SK-N-DZ (cell line): ENCODE data around the gene CLSTN2.

Experiments
- DNase-seq: peaks from one replicate; pipeline ENCODE4 v3.0.0-alpha.2; 2015; ENCODE audit warnings: low spot score

Gene CLSTN2

GRCh38 chr3:140052771-140053702 lies 118.1 kb downstream of the CLSTN2 start:
- peak; percentile 8 for DNase-seq

GRCh38 chr3:140053794-140054193 lies 118.8 kb downstream of the CLSTN2 start:
- DNase-seq: no peak

- DNase-seq: no peak
These were observed 120.3 kb downstream of the CLSTN2 start for GRCh38 chr3:140055092-140055791.

- DNase-seq: no peak
These were observed 121.1 kb downstream of the CLSTN2 start for GRCh38 chr3:140056047-140056446.

GRCh38 chr3:140061211-140061610 lies 126.2 kb downstream of the CLSTN2 start:
- DNase-seq: no peak

DNA sequence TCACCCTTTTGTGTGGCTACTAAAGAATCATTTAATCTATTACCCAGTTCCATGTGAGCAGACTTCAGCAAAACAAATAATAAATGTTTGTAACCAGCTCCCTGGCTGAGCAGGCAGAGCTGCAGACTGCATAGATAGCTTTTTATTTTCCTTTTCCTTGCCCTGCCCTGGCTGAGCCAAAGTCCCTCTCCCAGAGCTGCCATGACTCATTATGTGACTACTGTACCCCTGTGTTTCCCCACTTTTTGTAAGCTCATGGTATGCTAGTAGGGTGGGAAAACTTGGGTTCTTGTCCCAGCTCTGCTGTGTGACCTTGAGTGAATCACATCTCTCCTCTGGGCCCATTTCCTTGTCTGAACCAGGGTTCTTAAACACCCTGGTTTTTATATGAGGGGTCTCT lies 127.5 kb downstream of the CLSTN2 start:
- DNase-seq: no peak

DNA sequence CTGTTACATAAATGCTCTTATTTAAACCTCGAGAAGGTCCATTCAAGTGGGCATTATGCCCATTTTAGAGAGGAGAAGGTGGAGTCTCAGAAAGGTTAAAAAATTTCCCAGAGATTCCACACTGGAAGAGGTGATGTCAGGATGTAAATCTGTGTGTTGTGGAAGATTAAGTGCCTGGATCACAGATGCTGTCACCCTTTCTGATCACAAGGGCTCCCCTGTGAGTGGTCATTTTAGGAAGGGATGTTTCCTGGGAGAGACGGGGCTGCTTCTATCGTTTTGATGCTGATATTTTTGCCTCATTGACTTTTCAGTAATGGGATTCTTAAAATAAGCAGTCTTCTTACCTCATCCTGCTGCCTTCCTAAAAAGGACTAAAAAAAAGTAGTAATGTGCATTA lies 132.5 kb downstream of the CLSTN2 start:
- no peak for DNase-seq

GRCh38 chr3:140068494-140069017 lies 133.6 kb downstream of the CLSTN2 start:
- no peak for DNase-seq

- DNase-seq: no peak
These were observed 138.5 kb downstream of the CLSTN2 start for GRCh38 chr3:140073278-140074045.

DNA sequence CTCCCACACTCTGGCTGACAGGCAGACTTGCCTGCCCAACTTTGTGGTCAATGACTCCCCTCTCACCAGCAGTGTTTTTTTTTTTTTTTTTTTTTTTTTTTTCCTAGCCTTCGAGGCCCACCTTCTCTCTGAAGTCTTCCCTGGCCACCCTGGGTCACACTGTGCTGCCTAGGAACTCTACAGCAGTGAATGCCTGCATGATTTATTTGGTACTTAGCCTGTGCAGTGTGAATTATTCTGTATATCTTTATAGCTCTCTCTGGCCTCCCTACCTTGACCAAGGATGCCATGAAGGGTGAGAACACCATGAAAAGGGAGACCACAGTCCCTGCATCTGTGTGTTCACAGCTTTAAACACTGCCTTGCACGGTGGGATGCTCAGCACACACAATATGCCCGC lies 141.6 kb downstream of the CLSTN2 start:
- no peak for DNase-seq

DNA sequence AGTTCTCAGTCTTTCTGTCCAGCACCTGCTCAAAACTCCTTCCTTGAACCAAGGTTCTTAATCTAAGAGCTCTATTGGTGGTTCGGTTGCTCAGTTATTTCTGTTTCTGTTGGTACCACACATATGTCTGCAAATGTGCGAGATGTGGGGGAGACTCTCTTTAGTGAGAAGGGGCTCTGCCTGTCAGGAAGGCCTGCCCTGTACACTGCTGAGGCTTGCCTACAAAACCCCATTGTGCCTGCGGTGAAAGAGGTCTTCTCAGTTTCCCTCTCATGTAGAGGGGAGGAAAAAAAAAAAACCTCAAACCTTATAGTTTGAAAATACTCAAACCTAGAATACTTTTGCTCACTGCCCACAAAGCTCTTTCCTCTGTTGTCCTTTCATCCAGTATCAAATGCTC lies 142.4 kb downstream of the CLSTN2 start:
- DNase-seq: no peak

DNA sequence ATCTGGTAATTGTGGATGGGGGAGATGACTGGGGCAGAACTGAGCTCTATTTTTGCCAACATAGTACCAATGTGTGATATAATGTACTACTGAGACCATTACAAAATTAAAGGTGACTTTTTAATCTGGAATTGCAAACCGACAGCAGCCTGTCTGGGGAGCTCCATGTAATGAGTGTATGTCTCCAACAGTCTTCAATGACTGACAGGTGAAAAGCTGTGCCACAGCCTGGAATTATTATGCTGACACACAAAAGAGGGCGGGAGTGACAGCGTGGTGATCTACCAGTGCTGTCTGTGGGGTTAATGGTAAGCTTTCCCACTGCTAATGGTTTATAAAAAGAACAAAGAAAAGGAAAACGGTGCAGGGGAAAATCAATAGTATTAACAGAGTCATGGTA lies 143.4 kb downstream of the CLSTN2 start:
- DNase-seq: no peak

DNA sequence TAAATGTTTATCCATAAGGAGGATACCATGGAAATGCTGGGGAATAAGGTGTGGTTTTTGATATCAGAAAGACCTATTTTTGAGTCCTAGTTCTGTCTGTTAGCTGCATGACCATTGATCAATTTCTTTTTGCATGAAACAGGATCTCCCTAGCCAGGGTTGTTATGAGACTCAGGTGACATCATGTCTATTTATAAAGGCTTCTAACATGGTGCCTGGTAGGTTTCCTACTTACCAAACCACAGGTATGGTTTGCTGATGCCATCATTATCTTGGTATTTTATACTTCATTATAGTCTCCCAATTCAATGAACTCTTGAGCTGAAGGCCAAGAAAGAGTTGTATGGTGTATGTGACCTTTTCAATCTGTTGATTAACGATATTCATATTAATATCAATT lies 144.0 kb downstream of the CLSTN2 start:
- no peak for DNase-seq

- no peak for DNase-seq
These were observed 146.9 kb downstream of the CLSTN2 start for GRCh38 chr3:140081887-140082286.

- DNase-seq: no peak
These were observed 150.0 kb downstream of the CLSTN2 start for GRCh38 chr3:140085001-140085400.

GRCh38 chr3:140086642-140087041 lies 151.7 kb downstream of the CLSTN2 start:
- DNase-seq: no peak

GRCh38 chr3:140088058-140088457 lies 153.1 kb downstream of the CLSTN2 start:
- no peak for DNase-seq

- no peak for DNase-seq
These were observed 153.5 kb downstream of the CLSTN2 start for GRCh38 chr3:140088513-140088912.

DNA sequence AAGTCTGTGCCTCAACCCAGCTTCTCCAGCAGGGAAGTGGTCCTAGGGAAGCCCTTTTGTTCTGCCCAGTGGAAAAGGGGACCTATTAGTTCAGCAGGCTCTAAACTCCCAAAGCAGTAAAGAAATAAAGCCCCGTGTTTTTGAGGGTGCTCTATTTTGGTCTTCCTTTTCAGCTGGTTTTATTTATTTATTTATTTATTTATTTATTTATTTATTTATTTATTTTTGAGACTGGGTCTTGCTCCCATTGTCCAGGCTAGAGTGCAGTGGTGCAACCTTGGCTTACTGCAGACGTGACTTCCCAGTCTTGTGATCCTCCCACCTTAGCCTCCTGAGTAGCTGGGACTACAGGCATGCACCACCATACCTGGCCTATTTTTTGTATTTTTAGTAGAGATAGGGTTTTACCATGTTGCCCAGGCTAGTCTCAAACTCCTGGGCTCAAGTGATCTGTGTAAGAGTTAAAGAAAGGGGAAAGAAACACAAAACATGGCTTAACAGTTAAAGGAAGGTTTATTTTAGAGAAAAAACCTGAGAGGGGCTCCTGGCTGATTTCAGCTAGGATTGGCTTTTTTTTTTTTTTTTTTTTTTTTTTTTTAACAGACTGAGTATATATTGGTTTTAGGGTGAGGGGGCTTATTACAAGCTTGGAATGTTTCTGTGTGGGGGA lies 154.6 kb downstream of the CLSTN2 start:
- no peak for DNase-seq

- no peak for DNase-seq
These were observed 156.2 kb downstream of the CLSTN2 start for GRCh38 chr3:140091143-140091542.

DNA sequence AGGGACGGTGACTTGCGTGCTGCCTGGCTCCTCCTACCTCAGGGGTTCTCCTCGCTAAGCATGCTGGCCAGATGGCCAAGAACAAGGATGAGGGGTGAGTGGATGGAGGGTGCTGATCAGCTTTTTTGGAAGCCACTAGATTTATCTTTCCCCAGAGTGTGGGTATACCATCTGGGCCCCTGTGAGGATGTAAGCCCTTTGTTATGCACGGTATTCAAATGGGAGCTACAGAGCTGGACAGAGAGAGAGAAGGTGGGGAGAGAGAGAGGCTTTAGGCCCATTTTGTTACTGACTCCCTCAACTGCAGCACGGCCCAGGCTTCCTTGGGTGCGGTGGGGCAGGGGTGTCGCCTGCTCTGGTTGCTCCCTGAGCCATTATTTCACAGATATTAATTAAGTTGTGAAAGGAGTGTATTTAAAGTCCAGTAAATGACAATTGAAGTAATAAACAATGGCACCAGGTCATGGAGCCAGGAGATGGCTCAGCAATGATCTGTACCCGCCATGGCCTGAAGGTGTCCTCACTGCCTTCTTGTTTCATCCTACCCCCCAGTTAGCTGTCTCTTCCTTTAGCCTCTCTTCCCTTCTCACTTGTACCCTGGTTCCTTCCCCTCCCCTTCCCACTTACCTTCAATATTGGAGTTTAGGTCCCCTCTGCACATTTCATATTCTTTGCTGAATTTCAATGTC lies 158.0 kb downstream of the CLSTN2 start:
- no peak for DNase-seq
